Measurements from ENCODE around the gene CLIC4. TPM values are rescaled to one million over a fixed set of nuclear protein-coding genes. Genes with fewer than 3 reads are reported as not detected.

The CLIC4 gene
- total and polyA plus RNA-seq, 4 donors: 15.0 to 40.7 (median 28.4) TPM

GRCh38 chr1:24773618-24774017 lies 28.4 kb downstream of the CLIC4 start:
- DNase-seq (ENCODE audit: low spot score): no peak
- no peaks in the 10 kb centered on the region for H3K36me3 ChIP-seq (ENCODE audit: control insufficient read depth in 4 of 4, insufficient read depth in 3 of 4, low read depth in 1 of 4, low read length in 3 of 4)
- H3K4me1 ChIP-seq (ENCODE audit: control insufficient read depth in 4 of 4, insufficient read depth in 4 of 4, low read length in 3 of 4): peaks cover 1 to 31% (median 21%) of the 10 kb centered on the region in 4 donors
- no peaks in the 10 kb centered on the region for H3K27me3 ChIP-seq (ENCODE audit: control insufficient read depth in 4 of 4, insufficient read depth in 4 of 4, low read length in 3 of 4)
- no peak for TF ChIP-seq FOXA1 (IDR thresholded peaks at IDR 0.05)
- TF ChIP-seq RXRA (IDR thresholded peaks at IDR 0.05): no peak
- no peak for TF ChIP-seq NR2F2 (IDR thresholded peaks at IDR 0.05)
- no peak for TF ChIP-seq EGR1 (IDR thresholded peaks at IDR 0.05; ENCODE audit: low read depth in 2 of 2)
- no peak for TF ChIP-seq ZBTB33 (IDR thresholded peaks at IDR 0.05)
- H3K4me3 ChIP-seq (ENCODE audit: low read depth in 1 of 3, low read length in 3 of 3): no peak overlapping the region
- no peak overlapping the region for H3K9ac ChIP-seq (ENCODE audit: low read depth in 1 of 2, low read length in 2 of 2)
- no peaks in the 10 kb centered on the region for H3K9me3 ChIP-seq (ENCODE audit: control insufficient read depth in 4 of 4, low read length in 3 of 4)
- no peak overlapping the region for H3K27ac ChIP-seq (ENCODE audit: low read depth in 1 of 2, low read length in 2 of 2)

- Histone ChIP-seq H3K9ac (ENCODE audit: low read depth in 1 of 2, low read length in 2 of 2) (no peak overlapping the region), H3K27ac (ENCODE audit: low read depth in 1 of 2, low read length in 2 of 2) (no peak overlapping the region), H3K4me3 (ENCODE audit: low read depth in 1 of 3, low read length in 3 of 3) (no peak overlapping the region), H3K4me1 (ENCODE audit: control insufficient read depth in 4 of 4, insufficient read depth in 4 of 4, low read length in 3 of 4) (peaks cover 10 to 34% (median 30%) of the 10 kb centered on the region in 4 donors), H3K36me3 (ENCODE audit: control insufficient read depth in 4 of 4, insufficient read depth in 3 of 4, low read depth in 1 of 4, low read length in 3 of 4) (no peaks in the 10 kb centered on the region), H3K9me3 (ENCODE audit: control insufficient read depth in 4 of 4, low read length in 3 of 4) (no peaks in the 10 kb centered on the region), H3K27me3 (ENCODE audit: control insufficient read depth in 4 of 4, insufficient read depth in 4 of 4, low read length in 3 of 4) (no peaks in the 10 kb centered on the region)
- no peak for DNase-seq (ENCODE audit: low spot score)
- WGBS: 93% methylated on average over 3 of the region's 3 CpGs
- TF ChIP-seq CTCF (IDR thresholded peaks at IDR 0.05; ENCODE audit: low read depth, low read length, missing input control): no peak
- TF ChIP-seq RAD21 (IDR thresholded peaks at IDR 0.05): no peak
- TF ChIP-seq TAF1 (conservative IDR thresholded peaks at IDR 0.05): no peak
- no peak for TF ChIP-seq SP1 (IDR thresholded peaks at IDR 0.05)
- no peak for TF ChIP-seq NR2F2 (IDR thresholded peaks at IDR 0.05)
- TF ChIP-seq JUND (IDR thresholded peaks at IDR 0.05): no peak
- no peak for TF ChIP-seq ATF3 (IDR thresholded peaks at IDR 0.05)
- no peak for TF ChIP-seq YY1 (IDR thresholded peaks at IDR 0.05)
- TF ChIP-seq ZBTB33 (IDR thresholded peaks at IDR 0.05): no peak
- TF ChIP-seq MAX (IDR thresholded peaks at IDR 0.05): no peak
- TF ChIP-seq RXRA (IDR thresholded peaks at IDR 0.05): no peak
- no peak for TF ChIP-seq GABPA (IDR thresholded peaks at IDR 0.05 in 1 of 2, conservative IDR thresholded peaks at IDR 0.05 in 1 of 2)
- TF ChIP-seq EGR1 (IDR thresholded peaks at IDR 0.05; ENCODE audit: low read depth in 2 of 2): no peak
Measured at GRCh38 chr1:24775348-24775747, 30.1 kb downstream of the CLIC4 start.
